HG03457 (cell line): Measurements from ENCODE around the gene H1-8.

Experiments used
- ATAC-seq: cut with Tn5 transposase; IDR thresholded peaks from one replicate; pipeline ENCODE4 v1.9.1; 2021; ENCODE audit warnings: moderate number of reproducible peaks; ENCODE audit not compliant: unreplicated experiment

The H1-8 gene

DNA sequence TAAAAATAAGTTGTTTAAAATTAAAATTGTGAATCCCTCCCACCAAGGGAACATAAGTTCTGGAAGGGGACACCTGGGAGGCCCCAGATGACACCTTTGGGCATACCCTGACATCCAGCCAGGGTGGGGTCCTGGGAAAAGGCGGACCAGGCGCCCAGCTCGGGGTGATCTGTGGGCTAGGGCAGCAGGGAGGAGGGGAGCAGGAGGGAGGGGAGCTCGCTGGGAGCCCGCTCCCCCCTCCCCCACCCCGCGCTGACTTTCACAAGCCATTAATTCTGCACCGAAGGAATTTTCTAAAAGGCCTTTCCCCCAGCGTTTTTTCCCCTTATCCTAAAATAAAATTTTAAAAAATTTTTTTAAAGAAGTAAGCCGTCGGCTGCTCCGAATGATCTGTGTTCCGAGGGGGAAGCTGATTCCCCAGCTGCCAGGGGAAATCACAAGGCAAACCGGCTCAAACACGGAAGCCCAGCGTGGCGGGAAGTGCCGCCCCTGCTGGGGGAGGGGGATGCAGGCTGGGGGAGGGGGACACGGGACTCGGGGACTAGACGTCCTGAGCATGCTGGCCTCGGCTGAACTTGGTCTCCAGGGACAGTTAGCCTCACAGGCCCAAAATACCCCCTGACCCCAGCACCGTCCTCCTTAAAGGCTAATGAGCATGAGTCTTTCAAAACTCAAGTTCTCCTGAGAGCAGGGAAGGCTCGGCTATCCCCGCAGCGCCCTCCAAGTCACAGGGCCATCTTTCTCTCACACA is 49.6 kb downstream of the H1-8 start:
- no peak for ATAC-seq

DNA sequence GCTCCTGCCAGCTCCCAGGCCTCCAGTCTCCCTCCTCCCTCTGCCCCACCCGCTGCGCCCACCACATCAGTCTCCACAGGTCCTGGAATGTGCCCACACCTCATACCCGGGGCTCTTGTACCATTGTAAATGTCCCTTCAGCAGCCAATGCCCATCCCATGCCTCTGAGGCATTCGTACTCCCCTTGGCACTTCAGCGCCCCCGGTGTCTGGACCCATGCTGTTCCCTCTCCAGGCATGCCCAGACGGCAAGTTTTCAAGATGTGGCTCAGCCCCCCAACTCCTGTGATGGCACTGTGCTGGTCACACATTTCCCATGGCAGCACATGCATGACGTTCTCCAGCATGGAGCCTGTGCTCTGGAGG is 50.2 kb downstream of the H1-8 start:
- no peak for ATAC-seq

DNA sequence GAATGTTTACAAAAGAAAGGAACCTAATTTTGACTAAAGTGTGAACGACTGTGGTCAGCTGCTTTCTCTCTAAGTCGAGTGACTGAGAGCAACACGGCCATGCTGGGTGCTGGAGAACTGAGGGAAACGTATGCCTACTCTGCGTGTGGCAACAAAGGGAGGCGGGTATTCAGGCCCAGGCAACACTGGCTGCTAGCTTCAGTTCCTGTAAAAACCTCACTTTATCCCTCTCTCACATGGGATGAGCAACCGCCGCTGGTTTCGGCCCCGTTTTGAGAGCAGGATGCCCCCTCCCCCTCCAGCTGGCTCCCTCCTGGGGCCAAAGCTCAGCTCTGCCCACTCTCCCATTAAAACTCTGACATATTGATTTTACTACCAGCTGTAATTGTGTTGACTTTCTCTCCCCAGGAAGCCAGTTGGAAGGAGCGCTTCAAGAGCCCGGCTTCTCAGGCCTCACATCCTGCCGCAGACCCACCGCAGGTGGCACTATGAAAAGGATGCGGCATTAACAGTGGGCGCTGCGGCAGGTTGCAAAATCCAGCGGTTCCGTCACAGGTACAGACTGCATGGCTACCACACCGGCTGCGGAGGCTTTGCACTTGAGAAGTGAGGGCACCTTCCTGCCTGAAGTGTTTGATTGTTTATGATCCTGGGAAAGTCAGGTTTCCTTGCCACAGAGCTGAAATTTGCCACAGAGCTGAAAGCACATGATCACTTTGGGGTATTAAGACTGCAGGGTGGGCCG is 50.8 kb downstream of the H1-8 start:
- ATAC-seq = no peak

DNA sequence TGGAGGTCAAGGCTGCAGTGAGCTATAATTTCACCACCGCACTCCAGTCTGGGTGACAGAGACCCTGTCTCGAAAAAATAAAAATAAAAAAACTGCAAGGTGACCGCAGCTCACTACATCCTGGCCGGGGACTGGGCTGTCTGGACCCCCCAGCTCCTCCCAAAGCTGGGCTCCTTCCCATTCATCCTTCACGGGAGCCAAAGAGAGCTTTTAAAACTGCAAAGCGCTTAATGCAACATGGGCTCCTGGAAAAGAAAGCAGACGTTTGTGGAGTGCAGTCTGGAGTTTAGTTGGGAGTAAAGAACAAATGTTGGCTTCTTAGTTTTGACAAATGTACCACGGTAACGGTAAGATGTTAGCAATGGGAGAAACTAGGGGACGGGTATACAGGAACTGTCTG is 51.4 kb downstream of the H1-8 start:
- no peak for ATAC-seq

DNA sequence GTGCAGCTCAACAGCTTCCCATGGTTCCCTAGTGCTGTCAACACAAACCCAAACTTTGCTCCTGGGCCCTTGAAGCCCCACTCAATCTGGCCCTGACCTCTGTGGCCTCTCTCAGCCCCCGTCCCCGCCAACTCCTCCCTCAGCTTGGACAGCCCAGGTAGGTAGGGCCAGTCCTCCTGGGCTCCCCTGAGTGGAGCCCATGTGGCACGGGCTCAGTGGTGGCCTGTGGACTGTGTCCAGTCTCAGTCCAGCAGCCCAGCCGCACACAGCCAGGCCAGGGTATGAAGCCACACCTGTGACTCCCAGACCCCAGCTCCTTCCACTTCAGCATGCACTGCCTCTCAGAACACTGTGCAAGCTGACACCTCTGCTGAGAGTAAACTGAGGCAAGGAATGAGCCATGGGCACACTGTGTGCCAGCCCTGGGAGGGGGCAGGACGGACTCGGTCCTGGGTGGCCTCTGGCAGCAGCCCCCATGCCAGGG is 52.0 kb downstream of the H1-8 start:
- no peak for ATAC-seq

DNA sequence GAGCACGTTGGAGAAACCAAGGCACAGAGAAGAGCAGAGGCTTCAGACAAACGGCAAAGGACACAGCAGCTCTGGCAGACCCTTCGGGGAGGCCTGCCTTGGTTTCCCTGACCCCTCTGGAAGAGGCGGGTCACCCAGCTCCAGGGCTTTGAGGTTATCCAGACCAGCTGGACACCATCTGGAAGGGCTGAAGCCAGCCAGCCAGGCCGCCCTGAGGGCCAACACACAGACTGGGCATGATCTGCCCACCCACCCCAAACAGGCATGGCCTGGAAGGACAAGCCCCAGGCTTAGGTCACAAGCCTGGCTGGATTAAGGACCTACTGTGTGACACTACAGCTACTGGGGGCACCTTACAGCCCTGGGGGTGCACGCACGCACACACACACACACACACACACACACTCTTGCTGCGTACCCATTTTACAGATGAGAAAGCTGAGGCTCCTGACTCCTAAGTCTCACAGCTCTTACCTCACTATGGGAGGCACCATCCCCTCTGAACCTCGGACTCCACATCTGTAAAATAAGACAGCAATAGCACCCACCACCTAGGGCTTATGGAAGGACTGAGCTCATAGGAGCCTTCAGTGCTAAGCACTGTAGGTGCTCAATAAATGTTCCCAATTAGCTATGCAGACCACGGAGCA is 52.7 kb downstream of the H1-8 start:
- ATAC-seq = no peak

DNA sequence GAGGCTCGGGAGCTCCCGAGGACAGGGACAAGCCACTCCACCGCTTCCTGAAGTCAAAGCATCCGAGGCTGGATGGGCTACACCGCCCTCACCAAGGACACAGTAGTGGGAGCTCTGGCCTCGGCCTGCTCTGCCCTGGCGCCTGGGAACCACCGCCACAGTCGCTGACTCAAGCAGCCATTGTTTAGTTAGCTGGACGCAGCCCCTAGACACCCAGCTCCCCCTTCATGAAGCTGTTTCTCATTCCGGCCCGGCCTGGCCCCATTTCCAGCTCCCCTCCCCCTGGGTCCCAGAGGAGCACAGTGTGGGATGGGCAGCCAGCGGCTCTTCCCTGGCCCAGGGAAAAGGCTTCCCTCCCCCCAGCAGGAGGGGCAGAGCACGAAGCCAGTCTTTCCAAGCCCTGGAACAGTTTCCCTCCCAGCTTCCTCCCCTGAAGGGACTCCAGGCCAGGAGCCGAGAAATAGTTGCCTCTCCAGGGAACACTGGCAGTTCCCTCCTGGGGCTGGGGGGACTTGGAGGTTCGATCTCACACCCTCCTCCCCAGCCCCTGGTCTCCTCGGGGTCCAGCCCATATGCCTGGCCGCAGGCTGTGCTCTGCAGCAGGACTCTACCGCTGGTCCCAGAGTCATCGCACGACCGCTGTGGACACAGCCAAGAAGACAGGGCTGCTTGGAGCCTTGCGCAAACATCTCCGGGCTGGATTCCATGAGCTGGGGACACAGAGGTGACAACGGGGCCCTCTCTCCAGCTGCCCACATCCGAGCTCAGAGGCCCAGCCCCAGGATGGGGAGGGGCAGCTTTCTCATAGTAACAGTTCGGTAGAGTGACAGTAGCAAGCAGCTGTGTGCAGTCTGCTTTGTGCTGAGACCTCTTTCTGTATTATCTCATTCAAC is 53.5 kb downstream of the H1-8 start:
- no peak for ATAC-seq

DNA sequence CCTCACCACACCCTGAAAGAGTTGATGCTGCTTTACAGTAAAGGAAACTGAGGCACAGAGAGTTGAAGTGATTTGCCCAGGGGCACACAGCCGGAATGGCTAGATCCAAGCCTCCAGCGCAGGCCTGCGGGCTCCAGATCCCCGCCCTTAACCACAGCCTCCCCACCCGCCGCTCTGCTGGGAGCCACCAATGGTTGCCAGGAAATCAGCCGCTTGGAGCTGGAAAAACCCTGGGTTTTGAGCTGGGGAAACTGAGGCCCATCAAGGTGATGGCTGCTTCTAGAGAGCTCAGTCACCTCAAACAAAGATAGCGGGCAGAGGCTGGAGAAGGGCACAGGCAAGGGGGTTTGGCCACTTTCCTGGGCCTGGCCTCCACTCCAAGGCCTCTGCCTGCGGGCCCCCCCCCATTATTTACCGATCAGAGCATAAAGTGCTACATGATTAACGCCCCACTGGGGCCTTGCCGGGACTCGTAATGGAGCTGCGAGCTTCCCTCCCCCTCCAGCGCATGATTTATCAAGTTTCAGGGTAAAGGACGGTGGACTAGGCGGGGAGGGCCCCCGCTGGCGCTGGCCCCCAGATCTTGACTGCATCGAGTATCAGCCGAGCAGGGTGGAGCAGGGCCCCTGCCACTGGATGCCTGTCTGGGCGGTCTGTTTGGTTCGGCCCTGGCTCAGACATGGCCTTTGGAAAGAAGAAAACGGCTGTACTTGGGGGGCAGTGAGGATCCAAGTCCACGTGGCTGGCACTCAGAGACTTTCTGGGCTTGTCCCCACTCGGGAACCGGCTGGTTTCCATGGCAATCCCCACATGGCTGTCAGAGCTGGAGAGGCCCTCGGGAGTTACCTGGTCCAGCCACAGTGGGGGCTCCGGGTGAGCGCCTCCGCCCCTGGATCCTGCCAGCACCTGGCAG is 54.4 kb downstream of the H1-8 start:
- no peak for ATAC-seq

DNA sequence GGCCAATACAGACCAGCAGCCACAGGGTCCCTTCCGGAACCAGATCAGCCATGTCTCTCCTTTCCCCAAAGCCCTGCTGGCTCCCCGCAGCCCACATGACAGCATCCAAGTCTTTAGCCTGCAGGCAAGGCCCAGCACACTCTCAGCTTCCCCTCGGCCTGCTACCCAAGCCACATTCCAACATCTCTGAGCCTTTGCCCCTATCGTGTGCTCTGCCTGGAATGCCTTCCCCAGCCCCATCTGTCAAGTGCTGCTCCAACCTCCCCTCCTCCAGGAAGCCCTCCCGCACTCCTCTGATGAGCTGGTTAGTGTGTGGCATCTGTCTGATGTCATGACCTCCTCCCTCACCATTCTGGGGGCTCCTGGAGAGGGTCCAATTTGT is 55.0 kb downstream of the H1-8 start:
- no peak for ATAC-seq

DNA sequence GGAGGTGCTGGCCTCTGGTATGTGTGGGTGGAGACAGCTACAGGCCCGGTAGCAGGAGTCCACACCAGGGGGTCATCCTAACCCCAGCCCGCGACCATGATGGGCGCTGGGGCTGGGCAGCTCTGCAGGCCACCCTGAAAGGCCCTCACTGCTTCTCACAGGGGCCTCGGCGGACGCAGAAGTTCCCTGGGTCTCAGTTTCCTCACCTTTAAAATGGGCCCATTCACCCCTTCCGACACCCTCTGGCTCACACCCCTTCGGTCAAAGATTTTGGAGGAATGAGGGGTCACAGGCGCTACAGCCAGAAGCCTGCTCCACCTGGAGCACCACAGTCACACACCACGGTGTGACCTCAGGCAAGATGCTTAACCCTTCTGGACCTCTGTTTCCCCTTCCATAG is 55.5 kb downstream of the H1-8 start:
- no peak for ATAC-seq

DNA sequence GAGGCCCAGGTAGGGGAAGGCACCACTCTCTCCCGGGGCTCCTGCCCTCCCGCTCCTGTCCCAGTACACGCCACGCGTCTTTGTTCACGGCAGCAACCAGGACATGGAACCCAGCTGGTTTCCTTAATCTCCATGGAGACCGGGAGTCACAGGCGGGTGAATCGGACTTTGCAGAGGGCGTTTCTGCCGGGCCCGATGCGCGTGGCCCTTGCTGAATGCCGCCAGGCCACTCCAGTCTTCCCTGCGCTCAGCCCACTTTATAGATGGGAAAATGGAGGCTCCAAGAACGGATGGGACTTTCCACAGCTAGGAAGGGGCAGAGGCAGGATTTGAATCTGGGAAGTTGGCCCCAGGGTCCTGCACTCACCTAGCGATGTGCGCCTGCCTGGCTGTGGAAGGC is 56.1 kb downstream of the H1-8 start:
- no peak for ATAC-seq

DNA sequence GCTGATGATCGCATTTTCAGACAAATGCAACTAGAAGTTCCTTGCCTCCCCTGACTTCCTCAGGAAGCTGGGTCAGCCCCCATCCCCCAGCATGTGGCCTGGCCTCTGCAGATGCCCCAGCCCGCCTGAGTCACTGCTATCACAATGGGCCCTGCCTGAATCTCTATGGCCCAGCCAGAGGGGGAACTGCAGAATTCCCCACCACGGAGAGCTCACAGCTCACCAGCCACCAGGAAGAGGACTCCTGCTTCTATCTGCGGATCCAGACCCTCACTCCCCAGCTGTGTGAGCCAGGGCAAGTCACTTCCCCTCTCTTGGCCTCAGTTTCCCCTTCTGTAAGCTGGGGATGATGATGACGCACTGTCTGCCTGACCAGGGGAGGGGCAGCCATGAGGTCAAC is 56.6 kb downstream of the H1-8 start:
- no peak for ATAC-seq

DNA sequence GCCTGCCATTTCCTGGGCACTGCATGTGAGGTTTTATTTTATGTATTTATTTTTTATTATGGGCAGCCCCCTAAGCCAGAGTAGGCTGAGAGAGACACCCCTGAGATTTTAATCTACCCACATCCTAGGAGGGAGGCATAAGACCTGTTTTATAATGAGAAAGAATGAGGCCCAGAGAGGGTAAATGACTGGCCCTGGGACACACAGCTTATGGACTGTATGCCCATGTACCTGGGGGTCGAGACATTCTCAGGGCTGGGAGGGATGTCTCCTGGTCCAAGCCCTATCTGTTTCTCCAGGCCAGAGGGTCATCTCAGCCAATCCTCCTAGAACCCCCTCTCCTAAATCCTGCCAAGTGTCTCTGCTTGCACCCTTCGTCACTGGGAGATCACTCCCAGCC is 57.4 kb downstream of the H1-8 start:
- no peak for ATAC-seq
